ENCODE data around the gene HOXD10.

The HOXD10 gene

GRCh38 chr2:176107731-176108181, 8.8 kb upstream of the HOXD10 start:
- no peak for DNase-seq (ENCODE audit: low read depth)

- no peak for DNase-seq (ENCODE audit: low read depth)
Observed at GRCh38 chr2:176109192-176109901, 7.2 kb upstream of the HOXD10 start.

- no peak for DNase-seq (ENCODE audit: low read depth)
Observed at GRCh38 chr2:176109946-176110345, 6.6 kb upstream of the HOXD10 start.

DNA sequence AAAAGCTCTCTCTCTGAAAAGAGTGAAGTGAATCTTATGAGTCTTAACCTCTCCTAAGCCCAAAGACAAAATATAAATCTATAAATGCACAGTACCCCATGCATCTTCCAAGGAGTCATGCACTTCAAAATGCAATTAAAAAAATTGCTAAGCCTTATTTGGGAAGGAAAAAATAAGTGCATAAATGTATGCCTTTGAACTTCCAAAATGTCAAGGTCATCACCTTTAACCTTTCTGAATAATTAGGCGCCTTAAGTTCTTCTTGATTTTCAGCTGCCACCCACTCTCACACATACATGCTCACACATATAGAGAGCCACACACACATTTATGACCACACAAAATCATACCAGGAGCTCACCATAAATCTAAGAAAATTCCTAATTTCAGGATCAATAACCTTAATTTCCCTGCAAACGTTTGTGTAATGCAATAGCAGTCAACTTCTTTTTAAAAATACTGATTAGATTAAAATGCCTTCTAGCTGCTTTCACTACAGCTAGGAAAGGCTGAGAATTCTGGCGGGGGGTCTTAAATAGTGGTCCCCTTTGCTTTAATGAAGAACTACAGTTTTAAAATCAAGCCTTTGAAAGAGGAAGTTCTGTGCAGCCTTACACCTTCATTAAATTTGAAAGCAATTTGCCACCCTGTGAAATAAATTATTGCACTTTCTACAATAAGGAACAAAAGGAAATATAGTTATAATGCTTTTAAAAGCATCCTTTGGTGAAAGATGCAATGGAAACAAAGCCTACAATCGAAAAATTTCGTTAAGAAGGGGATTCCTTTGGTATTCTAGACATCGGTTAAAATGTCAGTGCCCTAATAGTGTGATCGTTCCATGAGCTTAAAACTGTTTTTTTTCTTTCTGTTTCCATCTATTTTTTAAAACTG, 5.9 kb upstream of the HOXD10 start:
- DNase-seq (ENCODE audit: low read depth): no peak

- DNase-seq (ENCODE audit: low read depth): no peak
Observed at GRCh38 chr2:176111309-176111663, 5.3 kb upstream of the HOXD10 start.

GRCh38 chr2:176111846-176112374, 4.7 kb upstream of the HOXD10 start:
- no peak for DNase-seq (ENCODE audit: low read depth)

- DNase-seq (ENCODE audit: low read depth): no peak
Observed at GRCh38 chr2:176112375-176113302, 3.9 kb upstream of the HOXD10 start.

GRCh38 chr2:176114120-176114929, 2.3 kb upstream of the HOXD10 start:
- DNase-seq (ENCODE audit: low read depth): no peak

- DNase-seq (ENCODE audit: low read depth): no peak
Observed at GRCh38 chr2:176114930-176115625, 1.5 kb upstream of the HOXD10 start.

- no peak for DNase-seq (ENCODE audit: low read depth)
Observed at GRCh38 chr2:176117162-176117822, 714 bp downstream of the HOXD10 start.

- DNase-seq (ENCODE audit: low read depth): no peak
Observed at GRCh38 chr2:176117823-176118371, 1.3 kb downstream of the HOXD10 start.

- no peak for DNase-seq (ENCODE audit: low read depth)
Observed at GRCh38 chr2:176118601-176119339, 2.2 kb downstream of the HOXD10 start.

DNA sequence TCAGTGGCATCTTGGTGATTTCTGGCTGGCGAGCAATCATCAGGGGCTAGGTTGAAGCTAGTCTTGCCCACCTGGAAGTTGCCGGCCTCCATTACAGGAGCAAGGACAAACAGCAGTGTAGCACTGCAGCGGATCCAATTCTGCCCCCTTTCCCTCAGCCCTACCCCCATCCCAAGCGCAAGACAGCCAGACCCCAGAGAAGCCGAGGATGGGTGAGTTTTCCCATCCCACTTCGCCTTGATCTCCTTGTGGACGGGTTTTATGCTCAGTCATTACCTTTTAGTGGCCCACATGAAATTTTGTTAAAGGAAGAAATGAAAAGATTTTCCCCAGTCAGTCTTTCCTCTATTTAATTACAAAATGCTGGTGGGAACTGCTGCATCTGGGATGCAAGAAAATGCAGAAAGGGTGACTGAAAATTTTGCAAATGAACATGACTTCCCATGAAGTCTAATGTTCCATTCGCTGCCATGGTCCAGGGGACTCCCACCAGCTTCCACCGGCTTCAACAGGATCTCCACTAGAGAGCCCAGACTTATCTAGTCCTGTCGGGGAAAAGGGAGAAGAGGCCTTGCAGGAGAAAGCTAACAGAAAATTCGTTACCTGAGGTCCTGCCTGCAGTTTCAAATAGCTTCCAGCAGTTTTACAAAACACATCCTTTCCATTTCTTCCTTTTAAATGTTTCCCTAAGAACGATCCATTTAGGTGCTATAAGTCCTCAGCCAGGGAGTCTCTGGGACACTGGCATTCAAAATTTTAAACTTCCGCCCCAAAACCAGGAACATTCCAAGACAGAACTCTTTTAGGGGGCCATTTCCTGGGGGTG, 4.0 kb downstream of the HOXD10 start:
- no peak for DNase-seq (ENCODE audit: low read depth)

DNA sequence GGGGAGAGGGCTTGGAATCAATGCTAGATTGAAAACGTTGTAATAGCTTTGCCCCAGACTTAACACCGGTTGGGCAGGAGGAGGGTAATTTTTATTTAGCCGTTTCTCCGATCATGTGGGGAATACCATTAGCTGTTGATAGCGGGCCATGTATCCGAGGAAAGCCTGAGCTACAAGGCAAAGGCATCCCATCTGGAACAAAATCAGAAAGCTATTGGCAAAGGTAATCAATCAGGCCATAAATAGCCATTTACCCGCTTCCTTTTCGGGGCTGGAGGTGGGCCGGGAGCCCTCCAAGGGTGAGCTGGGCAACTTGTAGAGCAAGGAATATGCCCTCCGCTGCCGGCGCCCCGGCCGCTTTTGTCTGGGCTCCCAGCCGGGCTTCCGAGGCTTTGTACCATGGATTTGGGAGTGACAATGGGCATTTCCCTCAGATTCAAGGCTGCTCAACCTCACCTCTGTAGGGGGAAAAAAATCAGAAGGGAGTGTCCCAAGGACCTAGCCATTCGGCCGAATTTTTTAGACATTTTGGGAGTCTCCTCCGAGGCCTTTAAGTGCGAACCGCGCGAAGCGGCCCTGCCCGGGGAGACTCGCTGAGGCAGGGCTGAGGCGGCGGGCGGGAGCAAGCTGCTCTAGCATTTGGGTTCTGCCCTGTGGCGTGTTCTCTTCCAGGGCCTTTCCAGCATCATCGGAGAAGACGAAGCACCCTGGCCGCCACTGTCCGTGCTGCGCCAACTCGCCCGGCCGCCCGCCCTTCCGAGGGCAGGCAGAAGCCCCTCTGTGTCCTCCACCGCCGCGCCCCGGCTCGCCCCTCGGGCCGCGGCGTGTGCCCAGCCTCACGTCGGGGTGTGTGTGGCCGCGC, 4.8 kb downstream of the HOXD10 start:
- DNase-seq (ENCODE audit: low read depth): no peak

- no peak for DNase-seq (ENCODE audit: low read depth)
Observed at GRCh38 chr2:176122052-176122682, 5.6 kb downstream of the HOXD10 start.

- no peak for DNase-seq (ENCODE audit: low read depth)
Observed at GRCh38 chr2:176122683-176123410, 6.3 kb downstream of the HOXD10 start, which contains the start of gene HOXD9. HOXD9 (plus strand) TSS chr2:176122719; CDS start chr2:176122769, 50 bp downstream.

All from GM04503 (cell line).